Suppressor macrophage treated with lipopolysaccharide for 4 hours (primary cell): ENCODE results near the gene SLC48A1.
A peak's percentile ranks its signal among the peaks of the same experiment; 100 is the strongest.

Experiments used
- DNase-seq: peaks from one replicate; pipeline ENCODE4 v3.0.0-alpha.2; 2020

Gene SLC48A1

GRCh38 chr12:47773062-47773857, at the start of gene SLC48A1:
SLC48A1 (plus strand) TSS chr12:47773238; CDS start chr12:47773305, 67 bp downstream.
- DNase-seq: peak; percentile 72

DNA sequence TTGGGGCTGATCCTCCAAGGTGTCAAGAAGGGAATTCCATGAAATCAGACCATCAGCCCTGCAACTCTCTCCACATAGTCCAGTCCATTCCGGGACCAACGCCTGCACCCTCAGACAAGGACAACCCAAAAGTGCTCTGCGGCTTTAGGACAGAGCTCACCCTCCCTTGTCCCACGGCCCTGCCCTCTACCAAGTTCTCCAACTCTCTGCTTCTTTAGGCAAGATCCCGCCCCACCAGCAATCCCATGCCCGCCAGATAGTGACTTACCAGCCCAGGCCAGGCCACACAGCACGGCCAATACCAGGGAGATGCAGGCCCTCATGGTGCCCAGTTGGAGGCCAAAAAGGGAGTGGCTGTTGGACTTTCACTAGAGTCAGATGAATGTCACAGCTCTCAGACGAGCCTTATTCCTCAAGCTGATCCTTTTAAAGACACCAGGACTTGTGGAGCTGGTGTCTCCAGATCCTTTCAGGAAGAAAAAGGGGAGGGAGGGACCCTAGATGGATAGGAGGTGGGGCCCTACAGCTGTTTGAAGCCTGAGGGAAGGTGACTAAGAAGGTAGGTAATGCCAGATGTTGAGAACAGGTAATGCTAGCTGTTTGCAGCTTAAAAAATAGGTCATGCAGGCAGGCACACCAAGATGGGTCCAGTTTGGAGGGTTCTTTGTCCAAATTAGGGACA, 47.8 kb upstream of the SLC48A1 start, which contains the start of gene ENDOU:
Gene ENDOU, minus strand, starts transcription at position 400 of the 682 bp plus-strand sequence. Its CDS starts 77 bp downstream, at position 323.
- DNase-seq: no peak

GRCh38 chr12:47725893-47726292, 47.1 kb upstream of the SLC48A1 start:
- no peak for DNase-seq

- DNase-seq: no peak
Observed at GRCh38 chr12:47729233-47729632, 43.8 kb upstream of the SLC48A1 start.

GRCh38 chr12:47730341-47730744, 42.7 kb upstream of the SLC48A1 start:
- DNase-seq: no peak

- no peak for DNase-seq
Observed at GRCh38 chr12:47731723-47732122, 41.3 kb upstream of the SLC48A1 start.

GRCh38 chr12:47732504-47732903, 40.5 kb upstream of the SLC48A1 start:
- no peak for DNase-seq

DNA sequence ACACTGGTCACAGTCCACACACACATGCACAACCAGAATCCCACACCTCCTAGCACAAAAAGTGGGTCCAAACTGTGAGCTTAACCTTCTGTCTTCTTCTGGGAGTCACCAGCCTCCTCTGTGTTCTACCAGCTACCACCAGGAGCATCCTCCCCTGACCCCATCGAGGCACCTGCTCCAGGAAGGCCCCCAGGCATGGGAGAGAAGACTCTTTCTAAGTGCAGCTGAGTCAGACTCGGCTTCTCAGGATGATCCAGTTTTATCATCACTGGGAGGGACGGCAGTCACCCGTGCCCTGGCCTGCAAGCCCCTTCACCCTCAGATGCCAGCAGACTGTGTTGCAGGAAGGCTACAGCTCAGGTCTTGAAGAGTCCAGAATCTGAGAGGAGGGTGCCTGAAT, 39.9 kb upstream of the SLC48A1 start:
- DNase-seq: no peak

GRCh38 chr12:47734725-47735480, 38.1 kb upstream of the SLC48A1 start:
- DNase-seq: no peak

GRCh38 chr12:47735649-47736048, 37.4 kb upstream of the SLC48A1 start:
- no peak for DNase-seq

DNA sequence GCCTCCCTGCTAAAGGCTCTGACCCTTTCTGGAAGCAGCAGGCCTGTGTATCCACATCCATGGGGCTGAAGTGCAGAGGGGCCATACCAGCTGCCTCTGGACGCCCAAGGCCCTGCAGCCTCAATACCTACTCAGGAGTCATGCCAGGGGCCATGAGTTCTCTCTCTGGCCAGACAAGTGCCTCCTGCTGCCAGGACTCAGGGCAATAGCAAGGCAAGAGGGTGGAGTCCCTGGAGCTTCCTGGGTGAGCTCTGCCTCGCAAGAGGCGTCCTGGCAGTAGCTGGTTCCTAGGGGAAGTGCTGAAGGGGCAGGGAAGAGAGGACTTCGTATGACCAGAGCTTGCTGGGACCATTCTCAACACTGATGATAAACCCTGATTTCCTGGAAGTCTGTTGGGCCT, 36.8 kb upstream of the SLC48A1 start:
- DNase-seq: no peak

GRCh38 chr12:47736877-47737676, 36.0 kb upstream of the SLC48A1 start:
- no peak for DNase-seq

DNA sequence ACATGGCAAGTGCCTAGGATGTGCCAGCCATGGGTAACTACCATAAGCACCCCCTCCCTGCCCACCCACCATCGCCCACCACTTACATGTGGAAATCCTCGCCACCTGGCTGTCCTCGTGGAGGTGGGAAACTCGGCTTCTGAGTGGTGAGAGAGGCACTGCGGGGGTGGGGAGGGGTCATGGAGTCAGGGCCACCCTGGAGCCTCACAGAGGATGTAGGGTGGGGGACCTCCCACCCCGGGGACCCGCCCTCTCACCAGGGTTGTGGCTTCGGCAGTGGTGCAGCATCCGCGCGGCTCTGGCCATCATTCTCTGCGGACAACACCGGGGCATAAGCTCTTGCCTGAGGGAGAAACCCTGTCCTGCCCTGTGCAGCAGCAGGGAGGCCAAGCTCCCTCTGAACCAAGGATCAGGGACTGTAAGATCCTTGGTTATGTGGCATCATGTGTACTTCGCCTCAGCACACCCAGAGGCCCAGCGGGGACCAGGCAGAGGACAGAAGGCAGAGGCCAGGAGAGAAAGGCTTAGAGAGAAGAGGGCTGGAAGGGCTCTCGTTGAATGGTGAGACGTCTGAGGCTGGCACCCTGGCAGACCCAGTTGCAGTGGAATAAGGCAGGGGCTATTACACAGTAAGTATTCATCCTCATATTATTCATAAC, 35.0 kb upstream of the SLC48A1 start:
- DNase-seq: no peak

DNA sequence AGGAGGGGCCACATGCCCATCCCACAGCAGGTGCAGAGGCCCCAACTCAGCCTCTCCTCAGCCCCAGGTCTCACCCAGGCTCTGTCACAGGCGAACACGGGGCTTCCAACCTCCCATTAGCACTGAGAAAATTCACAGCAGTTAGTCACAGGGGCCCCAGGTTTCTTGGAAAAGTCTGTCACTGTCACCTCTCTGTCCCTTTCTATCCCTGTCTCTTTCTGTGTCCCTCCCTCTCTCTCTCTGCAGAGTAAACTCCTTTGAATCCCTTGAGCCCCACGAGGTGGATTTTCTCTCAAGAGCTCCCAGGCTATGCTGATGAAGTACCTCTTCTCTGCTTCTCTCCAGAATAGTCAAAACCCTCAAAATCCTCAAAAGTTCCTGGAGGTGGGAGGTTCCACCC, 33.7 kb upstream of the SLC48A1 start:
- no peak for DNase-seq

DNA sequence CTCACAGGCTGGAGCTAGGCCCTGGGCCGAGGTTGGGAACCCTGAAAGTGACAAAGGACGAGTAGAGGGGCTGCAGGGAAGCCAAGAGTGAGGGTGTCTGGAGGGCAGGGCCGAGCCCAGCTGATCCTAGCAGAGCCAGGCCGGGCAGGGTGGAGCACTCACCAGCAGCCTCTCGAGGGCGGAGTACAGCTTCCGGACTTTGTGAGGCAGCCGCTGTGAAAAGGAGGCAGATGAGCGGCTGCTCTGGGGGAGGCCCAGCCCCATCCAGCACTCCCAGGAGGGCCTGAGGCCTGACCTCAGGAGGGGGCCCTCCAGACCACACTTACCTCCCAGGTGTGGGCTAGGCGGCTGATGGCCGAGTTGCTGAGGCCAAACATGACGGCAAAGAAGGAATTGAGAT, 33.1 kb upstream of the SLC48A1 start:
- DNase-seq: no peak

GRCh38 chr12:47740606-47741339, 32.3 kb upstream of the SLC48A1 start:
- no peak for DNase-seq

DNA sequence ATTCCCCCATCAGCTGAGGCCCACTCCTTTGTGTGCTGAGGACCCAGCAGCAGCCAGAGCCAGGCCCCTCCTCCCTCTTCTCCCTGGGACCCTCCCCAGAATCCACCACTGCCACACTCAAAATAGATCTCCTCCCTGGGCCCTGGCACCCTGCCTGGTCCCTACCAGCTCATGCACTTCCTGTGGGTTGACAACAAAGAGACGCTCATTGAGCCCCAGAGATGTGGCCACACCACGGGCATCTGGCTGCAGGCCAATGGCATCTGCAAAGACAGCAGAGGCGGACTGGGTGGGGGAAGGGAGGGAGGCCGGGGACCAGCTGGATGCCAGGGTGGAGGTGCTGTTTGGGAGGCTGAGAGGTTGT, 31.7 kb upstream of the SLC48A1 start:
- peak; percentile 74 for DNase-seq

DNA sequence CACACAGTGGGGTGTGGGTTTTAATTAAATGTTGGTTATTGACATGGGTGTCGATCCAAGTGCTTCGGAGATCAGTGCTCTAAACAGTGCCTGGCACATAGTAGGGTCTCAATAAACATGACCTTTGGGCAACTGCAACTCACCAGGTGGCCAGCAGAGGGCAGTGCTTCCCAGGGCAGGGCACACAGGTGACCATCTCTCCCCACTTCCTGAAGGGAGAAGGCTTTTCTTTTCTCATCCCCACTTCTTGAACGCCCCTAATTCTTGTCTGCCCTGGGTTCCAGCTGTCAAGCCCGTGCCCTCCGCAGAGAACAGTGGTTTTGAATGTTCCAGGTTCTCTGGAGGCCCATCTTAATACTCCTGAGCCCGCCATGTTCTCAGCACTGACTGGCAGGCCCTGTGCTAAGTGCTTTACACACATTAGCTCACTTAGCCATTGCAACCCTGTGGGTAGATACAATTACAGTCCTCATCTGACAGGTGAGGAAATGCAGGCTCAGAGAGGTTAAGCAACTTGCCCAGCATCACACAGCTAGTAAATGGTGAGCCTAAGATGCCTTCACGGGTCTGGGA, 30.7 kb upstream of the SLC48A1 start:
- DNase-seq: peak; percentile 47

DNA sequence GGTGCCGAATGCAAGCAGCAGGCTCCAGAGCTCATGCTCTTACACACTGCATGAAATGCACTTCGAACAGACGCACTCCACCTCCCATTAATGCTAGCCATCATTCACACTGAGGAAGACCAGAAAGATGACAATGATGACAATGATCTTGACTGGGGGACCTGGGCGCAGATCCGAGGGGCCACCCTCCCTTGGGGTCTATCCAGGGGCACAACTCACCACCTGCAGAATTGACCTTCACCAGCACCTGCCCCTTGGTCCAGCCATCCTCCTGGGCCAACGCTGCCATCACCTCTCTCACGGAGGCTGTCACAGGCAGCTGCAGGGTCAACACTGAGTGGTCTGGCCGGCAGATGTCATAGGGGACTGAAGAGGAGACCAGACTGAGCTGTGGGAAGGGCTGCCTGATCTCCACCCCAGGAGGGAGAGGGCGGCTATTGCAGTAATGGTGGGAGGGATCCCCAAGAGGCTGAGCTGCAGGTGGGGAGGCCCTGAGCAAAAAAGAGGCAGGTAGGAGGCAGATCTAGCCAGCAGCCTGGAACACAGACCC, 29.7 kb upstream of the SLC48A1 start:
- no peak for DNase-seq

DNA sequence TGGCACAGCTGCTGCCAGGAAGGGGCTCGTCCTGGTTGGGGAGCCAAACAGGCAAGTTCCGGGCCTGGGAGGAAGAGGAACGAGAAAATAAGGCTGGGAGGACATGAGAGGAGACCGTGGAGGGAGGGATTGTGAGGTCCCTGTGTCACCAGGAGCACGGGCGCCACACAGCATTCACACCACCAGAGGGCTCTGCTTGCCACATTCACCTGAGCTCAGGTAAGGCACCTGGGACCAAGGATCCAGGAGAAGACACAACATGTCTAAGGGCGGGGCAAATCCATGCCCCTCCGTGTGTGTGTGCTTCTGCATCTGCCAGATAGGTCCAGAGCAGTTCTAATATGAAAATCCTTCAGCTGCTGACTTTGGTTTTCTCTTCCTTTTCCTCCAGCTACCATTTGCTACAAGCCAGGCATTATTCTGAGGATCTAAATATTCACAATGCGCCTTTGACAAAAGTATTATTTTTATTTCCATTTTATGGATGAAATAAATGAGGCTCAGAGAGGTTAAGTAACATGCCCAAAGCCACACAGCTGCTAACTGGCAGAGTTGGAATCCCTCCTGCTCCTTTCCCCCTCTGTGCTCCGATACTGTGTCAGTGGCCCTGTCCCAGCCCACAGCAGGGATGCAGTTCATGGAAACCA, 28.9 kb upstream of the SLC48A1 start:
- DNase-seq: no peak
